ENCODE measurements around the gene PITX1.
A peak's percentile ranks its signal among the peaks of the same experiment; 100 is the strongest.
"Not testable (repeated sequence)": the region's sequence is repeated elsewhere in the genome, so short reads cannot be mapped to it uniquely, and the experiment has no call there.

Gene PITX1

DNA sequence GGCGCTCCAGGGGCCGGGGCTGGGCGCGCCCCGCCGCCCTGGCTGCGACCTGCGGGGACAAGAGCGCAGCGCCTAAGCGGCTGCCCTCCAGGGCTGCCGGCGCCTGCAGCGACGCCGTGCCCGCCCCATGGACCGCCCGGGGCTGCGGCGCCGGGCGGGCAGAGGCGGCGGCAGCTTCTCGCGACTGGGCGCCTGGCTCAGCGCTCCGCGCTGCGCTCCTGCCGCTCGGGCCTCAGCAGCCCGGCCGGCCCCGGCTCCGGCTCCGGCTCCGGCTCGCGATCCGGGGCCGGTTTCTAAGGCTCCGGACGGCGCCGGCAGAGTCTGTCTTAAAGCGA lies at the start of gene PITX1:
Gene PITX1, minus strand, starts transcription at position 328 of the 335 bp plus-strand sequence. CDS start 347 bp downstream, outside the sequence.
- TF ChIP-seq, protein P1, sequence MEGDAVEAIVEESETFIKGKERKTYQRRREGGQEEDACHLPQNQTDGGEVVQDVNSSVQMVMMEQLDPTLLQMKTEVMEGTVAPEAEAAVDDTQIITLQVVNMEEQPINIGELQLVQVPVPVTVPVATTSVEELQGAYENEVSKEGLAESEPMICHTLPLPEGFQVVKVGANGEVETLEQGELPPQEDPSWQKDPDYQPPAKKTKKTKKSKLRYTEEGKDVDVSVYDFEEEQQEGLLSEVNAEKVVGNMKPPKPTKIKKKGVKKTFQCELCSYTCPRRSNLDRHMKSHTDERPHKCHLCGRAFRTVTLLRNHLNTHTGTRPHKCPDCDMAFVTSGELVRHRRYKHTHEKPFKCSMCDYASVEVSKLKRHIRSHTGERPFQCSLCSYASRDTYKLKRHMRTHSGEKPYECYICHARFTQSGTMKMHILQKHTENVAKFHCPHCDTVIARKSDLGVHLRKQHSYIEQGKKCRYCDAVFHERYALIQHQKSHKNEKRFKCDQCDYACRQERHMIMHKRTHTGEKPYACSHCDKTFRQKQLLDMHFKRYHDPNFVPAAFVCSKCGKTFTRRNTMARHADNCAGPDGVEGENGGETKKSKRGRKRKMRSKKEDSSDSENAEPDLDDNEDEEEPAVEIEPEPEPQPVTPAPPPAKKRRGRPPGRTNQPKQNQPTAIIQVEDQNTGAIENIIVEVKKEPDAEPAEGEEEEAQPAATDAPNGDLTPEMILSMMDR (IDR thresholded peaks at IDR 0.05; ENCODE audit: control insufficient read depth, extremely low read depth, insufficient read depth) = no peak
- DNase-seq (ENCODE audit: low read depth) = no peak

DNA sequence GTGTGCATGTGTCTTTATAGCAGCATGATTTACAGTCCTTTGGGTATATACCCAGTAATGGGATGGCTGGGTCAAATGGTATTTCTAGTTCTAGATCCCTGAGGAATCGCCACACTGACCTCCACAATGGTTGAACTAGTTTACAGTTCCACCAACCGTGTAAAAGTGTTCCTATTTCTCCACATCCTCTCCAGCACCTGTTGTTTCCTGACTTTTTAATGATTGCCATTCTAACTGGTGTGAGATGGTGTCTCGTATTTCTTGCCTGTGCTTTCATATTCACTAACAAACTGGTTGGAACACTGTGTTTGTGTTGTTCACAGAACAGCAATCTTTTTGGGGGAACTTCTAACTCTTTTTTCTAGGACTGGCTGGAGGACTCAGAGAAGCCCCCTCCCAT lies 49.3 kb upstream of the PITX1 start:
- H3K4me3 ChIP-seq (ENCODE audit: low read depth, low read length); DNase-seq (ENCODE audit: low read depth): not testable (repeated sequence)

More for the DNA sequence above, at the start of gene PITX1:
- H3K4me3 ChIP-seq (ENCODE audit: low read depth, low read length) = peak within 1 kb of the TSS; percentile 71

- no peak overlapping the region for H3K4me3 ChIP-seq (ENCODE audit: low read depth, low read length)
- TF ChIP-seq, protein P1 (IDR thresholded peaks at IDR 0.05; ENCODE audit: control insufficient read depth, extremely low read depth, insufficient read depth) = no peak
- DNase-seq (ENCODE audit: low read depth) = no peak
Observed at GRCh38 chr5:135081240-135081639, 47.2 kb upstream of the PITX1 start.

GRCh38 chr5:135079760-135080159 lies 45.7 kb upstream of the PITX1 start:
- TF ChIP-seq, protein P1 (IDR thresholded peaks at IDR 0.05; ENCODE audit: control insufficient read depth, extremely low read depth, insufficient read depth) = no peak
- no peak for DNase-seq (ENCODE audit: low read depth)
- no peak overlapping the region for H3K4me3 ChIP-seq (ENCODE audit: low read depth, low read length)

GRCh38 chr5:135079099-135079681 lies 45.2 kb upstream of the PITX1 start:
- no peak for DNase-seq (ENCODE audit: low read depth)
- TF ChIP-seq, protein P1 (IDR thresholded peaks at IDR 0.05; ENCODE audit: control insufficient read depth, extremely low read depth, insufficient read depth) = no peak
- no peak overlapping the region for H3K4me3 ChIP-seq (ENCODE audit: low read depth, low read length)

DNA sequence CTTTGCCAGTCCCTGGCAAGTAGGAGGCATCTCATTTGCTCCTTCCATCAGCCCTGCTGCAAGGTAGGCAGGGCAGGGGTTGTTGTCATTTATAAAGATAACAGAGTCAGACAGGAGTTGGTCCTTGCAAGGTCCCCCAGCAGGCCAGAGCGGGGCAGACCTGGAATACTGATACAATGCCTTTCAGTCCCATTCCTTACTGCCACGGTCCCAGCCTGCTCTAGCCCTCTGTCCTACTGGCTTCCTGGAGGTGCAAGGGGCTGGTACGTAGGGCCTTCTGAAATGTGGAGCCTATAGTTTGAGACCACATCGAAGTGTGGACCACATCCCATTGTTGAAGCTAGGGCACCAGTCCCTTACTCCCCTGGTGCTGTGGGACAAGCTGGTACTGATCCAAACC lies 42.8 kb upstream of the PITX1 start:
- DNase-seq (ENCODE audit: low read depth) = no peak
- no peak overlapping the region for H3K4me3 ChIP-seq (ENCODE audit: low read depth, low read length)
- TF ChIP-seq, protein P1 (IDR thresholded peaks at IDR 0.05; ENCODE audit: control insufficient read depth, extremely low read depth, insufficient read depth) = no peak

GRCh38 chr5:135076051-135076491 lies 42.0 kb upstream of the PITX1 start:
- no peak for DNase-seq (ENCODE audit: low read depth)
- H3K4me3 ChIP-seq (ENCODE audit: low read depth, low read length) = no peak overlapping the region
- TF ChIP-seq, protein P1 (IDR thresholded peaks at IDR 0.05; ENCODE audit: control insufficient read depth, extremely low read depth, insufficient read depth) = no peak

All from LNCaP clone FGC (cell line).